Lower leg skin (tissue), 3 donors: ENCODE results near the gene PRSS12.

Source experiments
- POLR2A ChIP-seq, 2 donors: fragments of 450-650 bp; IDR thresholded peaks; one replicate each; pipeline ENCODE4 v1.6.1; 2016 to 2017; ENCODE audit warnings: antibody characterized with exemption in 2 of 2, mild to moderate bottlenecking in 1 of 2, moderate library complexity in 1 of 2
- TF ChIP-seq, protein P1 (sequence below), 3 donors: fragments of 450-650 bp; IDR thresholded peaks; one replicate each; pipeline ENCODE4 v1.5.1; 2016; ENCODE audit warnings: antibody characterized with exemption in 3 of 3, mild to moderate bottlenecking in 3 of 3, moderate library complexity in 2 of 3

DNA sequence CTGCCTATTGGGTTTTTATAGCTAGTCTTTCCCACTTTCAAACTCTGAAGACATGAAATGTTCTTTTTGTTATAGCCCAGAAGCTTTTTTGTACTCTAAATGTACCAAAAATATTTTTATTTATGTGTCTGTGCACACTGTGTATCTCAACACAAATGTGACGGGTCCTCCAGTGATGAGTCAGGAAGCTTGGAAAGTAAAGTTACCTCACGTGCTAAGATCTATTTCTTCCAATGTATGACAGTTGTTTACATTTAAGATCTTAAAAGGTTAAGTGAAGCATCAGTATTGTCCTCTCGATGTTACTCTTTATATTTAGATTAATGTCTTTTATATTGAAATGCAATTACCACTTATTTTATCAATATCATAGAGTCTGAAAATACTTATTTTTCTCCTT, 29.1 kb upstream of the PRSS12 start:
- TF ChIP-seq, protein P1, sequence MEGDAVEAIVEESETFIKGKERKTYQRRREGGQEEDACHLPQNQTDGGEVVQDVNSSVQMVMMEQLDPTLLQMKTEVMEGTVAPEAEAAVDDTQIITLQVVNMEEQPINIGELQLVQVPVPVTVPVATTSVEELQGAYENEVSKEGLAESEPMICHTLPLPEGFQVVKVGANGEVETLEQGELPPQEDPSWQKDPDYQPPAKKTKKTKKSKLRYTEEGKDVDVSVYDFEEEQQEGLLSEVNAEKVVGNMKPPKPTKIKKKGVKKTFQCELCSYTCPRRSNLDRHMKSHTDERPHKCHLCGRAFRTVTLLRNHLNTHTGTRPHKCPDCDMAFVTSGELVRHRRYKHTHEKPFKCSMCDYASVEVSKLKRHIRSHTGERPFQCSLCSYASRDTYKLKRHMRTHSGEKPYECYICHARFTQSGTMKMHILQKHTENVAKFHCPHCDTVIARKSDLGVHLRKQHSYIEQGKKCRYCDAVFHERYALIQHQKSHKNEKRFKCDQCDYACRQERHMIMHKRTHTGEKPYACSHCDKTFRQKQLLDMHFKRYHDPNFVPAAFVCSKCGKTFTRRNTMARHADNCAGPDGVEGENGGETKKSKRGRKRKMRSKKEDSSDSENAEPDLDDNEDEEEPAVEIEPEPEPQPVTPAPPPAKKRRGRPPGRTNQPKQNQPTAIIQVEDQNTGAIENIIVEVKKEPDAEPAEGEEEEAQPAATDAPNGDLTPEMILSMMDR (IDR thresholded peaks at IDR 0.05): no peak
- TF ChIP-seq POLR2A (IDR thresholded peaks at IDR 0.05): no peak
